Occipital lobe (tissue), 2 donors: ENCODE results near the gene FLOT1. TPM values are rescaled to one million over a fixed set of nuclear protein-coding genes. Genes with fewer than 3 reads are reported as not detected.
"Not testable (repeated sequence)": the region's sequence is repeated elsewhere in the genome, so short reads cannot be mapped to it uniquely, and the experiment has no call there.

Source experiments
- DNase-seq: peaks from one replicate; lab custom pipeline; 2025; lab: John Stamatoyannopoulos, UW
- total RNA-seq: library from RNA; depleted of rRNA; stranded (reverse); fragments of >200 nt; gene quantifications from one replicate; pipeline ENCODE4 v1.2.3, GENCODE V29; 2014

FLOT1 gene
- total RNA-seq, 1 donor from 2014 or later: 43.4 TPM

DNA sequence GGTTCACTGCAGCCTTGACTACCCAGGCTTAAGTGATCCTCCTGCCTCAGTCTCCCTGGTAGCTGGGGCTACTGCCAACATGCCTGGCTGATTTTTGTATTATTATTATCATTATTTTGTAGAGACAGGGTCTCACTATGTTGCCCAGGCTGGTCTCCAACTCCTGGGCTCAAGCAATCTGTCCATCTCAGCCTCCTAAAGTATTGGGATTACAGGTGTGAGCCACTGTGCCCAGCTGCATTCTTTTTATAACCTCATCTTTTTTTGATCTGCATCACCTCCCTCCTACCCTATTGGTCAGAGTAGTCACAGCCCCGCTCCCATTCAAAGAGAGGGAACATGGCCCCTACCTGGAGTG is 25.4 kb upstream of the FLOT1 start:
- no peak for DNase-seq

DNA sequence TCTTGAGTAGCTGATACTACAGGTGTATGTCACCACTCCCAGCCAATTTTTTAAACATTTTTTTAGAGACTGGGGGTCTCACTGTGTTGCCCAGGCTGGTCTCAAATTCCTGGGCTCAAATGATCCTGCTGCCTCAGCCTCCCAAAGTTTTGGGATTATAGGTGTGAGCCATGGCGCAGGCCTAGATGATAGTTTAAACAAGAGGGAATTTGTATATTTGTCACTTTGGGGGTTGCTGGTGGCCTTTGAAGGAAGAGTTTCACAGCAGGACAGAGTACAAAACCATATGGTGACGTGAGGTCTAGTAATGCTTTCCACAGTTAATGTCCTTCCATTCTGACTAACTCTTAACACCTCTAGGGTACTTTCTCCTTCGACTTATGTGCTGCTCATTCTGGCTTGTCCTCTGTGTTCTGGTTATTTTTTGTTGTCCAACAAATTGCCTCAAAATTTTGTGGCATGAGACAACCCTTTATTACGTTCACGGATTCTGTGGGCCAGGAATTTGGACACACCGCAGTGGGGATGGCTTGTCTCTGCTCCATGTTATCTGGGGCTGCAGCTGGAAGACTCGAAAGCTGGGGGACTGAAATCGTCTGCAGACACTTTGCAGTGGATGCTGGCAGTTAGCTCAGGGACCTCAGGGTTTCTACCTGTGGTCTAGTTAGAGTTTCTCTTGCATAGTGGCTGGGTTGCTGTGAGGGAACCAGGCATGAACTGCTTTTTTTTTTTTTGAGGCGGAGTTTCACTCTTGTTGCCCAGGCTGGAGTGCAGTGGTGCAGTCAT is 24.9 kb upstream of the FLOT1 start:
- no peak for DNase-seq

GRCh38 chr6:30766461-30767157 is 24.1 kb upstream of the FLOT1 start:
- DNase-seq: no peak

DNA sequence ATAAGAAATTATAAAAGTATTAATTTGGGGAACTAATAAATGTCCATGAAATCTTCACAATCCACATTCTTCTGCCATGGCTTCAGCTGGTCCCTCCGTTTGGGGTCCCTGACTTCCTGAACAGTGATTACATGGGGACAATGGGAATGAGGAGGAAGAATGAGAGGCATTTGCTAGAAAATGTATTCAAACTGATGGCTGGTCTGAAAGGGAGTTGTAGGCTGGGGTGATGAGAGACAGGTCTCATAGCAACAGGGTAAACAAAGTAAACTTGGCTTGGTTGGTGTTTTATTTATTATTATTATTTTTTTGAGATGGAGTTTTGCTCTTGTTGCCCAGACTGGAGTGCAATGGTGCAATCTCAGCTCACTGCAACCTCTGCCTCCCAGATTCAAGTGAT is 23.0 kb upstream of the FLOT1 start:
- not testable (repeated sequence) for DNase-seq

DNA sequence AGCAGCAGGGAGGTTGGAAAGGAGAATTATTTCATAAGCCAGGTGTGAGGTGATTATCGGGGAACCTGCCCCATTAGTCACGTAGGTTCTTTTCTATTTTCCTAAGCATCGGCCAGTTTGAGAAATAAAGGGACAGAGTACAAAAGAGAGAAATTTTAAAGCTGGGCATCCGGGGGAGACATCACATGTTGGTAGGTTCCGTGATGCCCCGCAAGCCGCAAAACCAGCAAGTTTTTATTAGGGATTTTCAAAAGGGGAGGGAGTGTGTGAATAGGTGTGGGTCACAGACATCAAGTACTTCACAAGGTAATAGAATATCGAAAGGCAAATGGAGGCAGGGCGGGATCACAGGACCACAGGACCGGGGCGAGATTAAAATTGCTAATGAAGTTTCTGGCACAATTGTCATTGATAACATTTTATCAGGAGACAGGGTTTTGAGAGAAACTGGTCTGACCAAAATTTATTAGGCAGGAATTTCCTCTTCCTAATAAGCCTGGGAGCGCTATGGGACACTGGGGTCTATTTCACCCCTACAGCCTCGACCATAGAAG is 22.1 kb upstream of the FLOT1 start:
- DNase-seq: not testable (repeated sequence)

GRCh38 chr6:30763618-30764489 is 21.4 kb upstream of the FLOT1 start:
- no peak for DNase-seq

DNA sequence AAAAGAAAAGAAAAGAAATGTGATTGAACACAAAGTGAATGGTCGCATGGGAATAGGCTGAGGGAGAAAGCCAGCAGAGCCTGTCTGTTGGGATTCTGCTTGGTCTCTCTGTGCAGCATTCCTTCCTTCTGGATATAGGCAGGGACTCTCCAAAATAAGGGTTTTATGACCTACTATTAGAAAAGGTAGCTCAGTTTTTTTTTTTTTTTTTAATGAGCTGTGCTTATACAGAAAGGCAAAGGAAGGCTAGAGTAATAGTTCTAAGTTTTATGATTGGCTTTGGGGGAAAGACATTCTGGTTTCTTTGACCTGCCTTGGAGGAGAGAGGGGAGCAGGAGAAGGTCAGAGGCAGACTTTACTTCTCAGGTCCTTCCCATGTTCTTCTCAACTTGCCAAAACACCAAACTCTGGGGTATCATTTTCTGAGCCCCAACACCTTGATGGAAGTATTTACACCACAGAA is 20.7 kb upstream of the FLOT1 start:
- no peak for DNase-seq

GRCh38 chr6:30761791-30762429 is 19.4 kb upstream of the FLOT1 start:
- DNase-seq: no peak

DNA sequence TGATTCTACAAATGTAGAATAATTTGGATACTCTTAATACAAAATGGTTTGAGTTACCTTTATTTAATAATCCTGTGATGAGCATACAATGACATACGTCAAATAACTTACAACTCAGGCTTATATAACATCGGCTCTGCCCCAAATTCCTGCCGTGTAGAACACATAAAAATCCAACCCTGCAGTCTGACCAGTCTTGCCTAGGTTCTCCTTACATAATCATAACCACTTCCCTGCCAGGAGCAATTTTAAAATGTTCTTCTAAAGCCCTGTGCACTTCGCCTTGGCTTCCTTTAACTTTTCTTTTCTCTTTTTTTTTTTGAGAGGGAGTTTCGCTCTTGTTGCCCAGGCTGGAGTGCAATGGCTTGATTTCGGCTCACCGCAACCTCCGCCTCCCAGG is 18.1 kb upstream of the FLOT1 start:
- DNase-seq: no peak

- DNase-seq: no peak
Observed at GRCh38 chr6:30759575-30760239, 17.2 kb upstream of the FLOT1 start.

- no peak for DNase-seq
Observed at GRCh38 chr6:30757261-30757904, 14.9 kb upstream of the FLOT1 start.

- not testable (repeated sequence) for DNase-seq
Observed at GRCh38 chr6:30756405-30757003, 14.0 kb upstream of the FLOT1 start.

- no peak for DNase-seq
Observed at GRCh38 chr6:30754631-30755030, 12.1 kb upstream of the FLOT1 start.

- peak; percentile 22 for DNase-seq
Observed at GRCh38 chr6:30752157-30752927, 9.9 kb upstream of the FLOT1 start.

DNA sequence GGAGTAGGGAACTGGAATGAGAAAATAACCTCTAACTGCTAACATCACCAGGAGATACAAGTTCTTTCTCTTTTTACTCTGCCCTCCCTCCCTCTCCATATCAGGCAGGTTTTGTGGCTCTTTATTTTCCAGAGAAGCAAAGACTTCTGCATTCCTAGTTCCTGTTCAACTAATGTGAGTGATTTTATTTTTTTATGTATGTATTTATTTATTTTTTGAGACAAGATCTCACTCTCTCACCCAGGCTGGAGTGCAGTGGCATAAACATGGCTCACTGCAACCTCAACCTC is 7.8 kb upstream of the FLOT1 start:
- no peak for DNase-seq

DNA sequence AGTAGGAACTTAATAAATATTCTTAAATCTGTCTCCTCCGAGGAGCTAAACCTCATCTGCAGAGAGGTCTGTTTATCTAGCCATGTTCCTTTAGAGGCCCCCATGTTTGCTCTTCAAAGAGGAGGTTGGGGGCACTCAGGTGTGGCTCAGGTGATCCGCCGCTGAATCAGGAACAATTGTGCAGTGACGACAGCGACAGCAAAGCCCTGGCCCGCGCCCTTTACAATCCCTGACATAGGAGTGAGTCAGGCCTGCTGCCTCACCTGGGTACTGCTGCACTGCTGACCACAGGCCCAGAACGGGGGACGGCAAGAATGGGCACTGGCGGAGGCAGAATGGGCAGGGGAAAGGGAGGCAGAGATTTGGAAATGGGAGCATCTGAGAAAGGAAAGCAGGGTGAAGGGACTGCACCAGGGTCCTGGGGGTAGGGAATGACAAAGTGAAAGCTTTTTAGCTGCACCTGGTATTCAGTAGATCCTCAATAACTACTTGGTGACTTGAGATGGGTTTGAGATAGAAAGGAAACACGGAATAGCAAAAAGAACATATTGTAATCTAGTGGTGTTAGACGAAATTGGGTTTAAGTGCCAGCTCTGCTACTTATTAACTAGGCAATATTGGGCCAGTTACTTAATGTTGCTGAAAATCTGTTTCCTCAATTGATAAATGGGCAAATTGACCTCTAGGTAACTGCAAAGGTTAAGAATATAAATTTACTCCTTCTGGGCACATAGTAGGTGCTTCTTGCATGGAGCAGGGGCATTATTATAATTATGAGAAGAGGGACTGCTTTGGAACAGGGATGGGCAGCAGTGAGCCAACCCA is 7.3 kb upstream of the FLOT1 start:
- DNase-seq: no peak

GRCh38 chr6:30748851-30749540 is 6.5 kb upstream of the FLOT1 start:
- no peak for DNase-seq
